ENCODE measurements around the gene NR6A1.

NR6A1 gene

GRCh38 chr9:124675261-124676158 is 95.6 kb downstream of the NR6A1 start:
- DNase-seq = peak; percentile 34
- in situ Hi-C loops (cut with MboI; ENCODE audit: low pct_unique_long_range_greater_than_20kb, low sequenced_read_pairs) = no loop called here

GRCh38 chr9:124674651-124675050 is 96.5 kb downstream of the NR6A1 start:
- no peak for DNase-seq
- in situ Hi-C loops (cut with MboI; ENCODE audit: low pct_unique_long_range_greater_than_20kb, low sequenced_read_pairs) = no loop called here

GRCh38 chr9:124673063-124673462 is 98.0 kb downstream of the NR6A1 start:
- peak; percentile 18 for DNase-seq
- in situ Hi-C loops (cut with MboI; ENCODE audit: low pct_unique_long_range_greater_than_20kb, low sequenced_read_pairs) = no loop called here

- no peak for DNase-seq
- in situ Hi-C loops (cut with MboI; ENCODE audit: low pct_unique_long_range_greater_than_20kb, low sequenced_read_pairs) = no loop called here
Observed at GRCh38 chr9:124671861-124672260, 99.2 kb downstream of the NR6A1 start.

GRCh38 chr9:124666642-124667041 is 104.5 kb downstream of the NR6A1 start:
- in situ Hi-C loops (cut with MboI; ENCODE audit: low pct_unique_long_range_greater_than_20kb, low sequenced_read_pairs) = no loop called here
- DNase-seq = no peak

- in situ Hi-C loops (cut with MboI; ENCODE audit: low pct_unique_long_range_greater_than_20kb, low sequenced_read_pairs) = no loop called here
- no peak for DNase-seq
Observed at GRCh38 chr9:124665391-124666058, 105.6 kb downstream of the NR6A1 start.

- in situ Hi-C loops (cut with MboI; ENCODE audit: low pct_unique_long_range_greater_than_20kb, low sequenced_read_pairs) = no loop called here
Observed at GRCh38 chr9:124664143-124664542, 107.0 kb downstream of the NR6A1 start.

GRCh38 chr9:124663046-124663961 is 107.8 kb downstream of the NR6A1 start:
- in situ Hi-C loops (cut with MboI; ENCODE audit: low pct_unique_long_range_greater_than_20kb, low sequenced_read_pairs) = no loop called here
- peak; percentile 18 for DNase-seq

More at GRCh38 chr9:124664143-124664542, 107.0 kb downstream of the NR6A1 start:
- no peak for DNase-seq

- DNase-seq = no peak
- in situ Hi-C loops (cut with MboI; ENCODE audit: low pct_unique_long_range_greater_than_20kb, low sequenced_read_pairs) = no loop called here
Observed at GRCh38 chr9:124662561-124662960, 108.5 kb downstream of the NR6A1 start.

- no peak for DNase-seq
- in situ Hi-C loops (cut with MboI; ENCODE audit: low pct_unique_long_range_greater_than_20kb, low sequenced_read_pairs) = no loop called here
Observed at GRCh38 chr9:124661271-124661670, 109.8 kb downstream of the NR6A1 start.

- in situ Hi-C loops (cut with MboI; ENCODE audit: low pct_unique_long_range_greater_than_20kb, low sequenced_read_pairs) = no loop called here
- DNase-seq = peak; percentile 75
Observed at GRCh38 chr9:124660341-124660801, 110.7 kb downstream of the NR6A1 start.

GRCh38 chr9:124659099-124659659 is 111.9 kb downstream of the NR6A1 start:
- in situ Hi-C loops (cut with MboI; ENCODE audit: low pct_unique_long_range_greater_than_20kb, low sequenced_read_pairs) = no loop called here
- DNase-seq = peak; percentile 85

GRCh38 chr9:124658165-124659017 is 112.7 kb downstream of the NR6A1 start:
- DNase-seq = peak; percentile 93
- in situ Hi-C loops (cut with MboI; ENCODE audit: low pct_unique_long_range_greater_than_20kb, low sequenced_read_pairs) = no loop called here

- in situ Hi-C loops (cut with MboI; ENCODE audit: low pct_unique_long_range_greater_than_20kb, low sequenced_read_pairs) = no loop called here
Observed at GRCh38 chr9:124657516-124657915, 113.6 kb downstream of the NR6A1 start.

GRCh38 chr9:124654431-124654830 is 116.7 kb downstream of the NR6A1 start:
- in situ Hi-C loops (cut with MboI; ENCODE audit: low pct_unique_long_range_greater_than_20kb, low sequenced_read_pairs) = no loop called here
- DNase-seq = peak; percentile 41

More at GRCh38 chr9:124657516-124657915, 113.6 kb downstream of the NR6A1 start:
- DNase-seq = no peak

GRCh38 chr9:124652615-124653393 is 118.3 kb downstream of the NR6A1 start:
- in situ Hi-C loops (cut with MboI; ENCODE audit: low pct_unique_long_range_greater_than_20kb, low sequenced_read_pairs) = no loop called here
- DNase-seq = no peak

GRCh38 chr9:124652203-124652602 is 118.9 kb downstream of the NR6A1 start:
- no peak for DNase-seq
- in situ Hi-C loops (cut with MboI; ENCODE audit: low pct_unique_long_range_greater_than_20kb, low sequenced_read_pairs) = no loop called here

Data from KBM-7 (cell line).